Fibroblast of lung (primary cell): ENCODE measurements around the gene UGT1A7.

Experiments used
- CTCF ChIP-seq, 2 donors: IDR thresholded peaks in 1 of 2; conservative IDR thresholded peaks in 1 of 2; 1 replicate in 1 of 2; 2 replicates in 1 of 2; pipeline ENCODE4 v1.5.1; 2011 to 2012; ENCODE audit warnings: low read length in 2 of 2, control low read depth in 1 of 2, inconsistent platforms in 1 of 2, low read depth in 1 of 2, mild to moderate bottlenecking in 1 of 2
- EZH2 ChIP-seq: IDR thresholded peaks from 2 replicates; pipeline ENCODE4 v1.5.1; 2012; ENCODE audit warnings: low read length, control low read depth, mild to moderate bottlenecking; ENCODE audit errors: missing control alignments

GRCh38 chr2:233816771-233817170, 135.1 kb downstream of the UGT1A7 start:
- no peak for TF ChIP-seq CTCF (conservative IDR thresholded peaks at IDR 0.05 in 1 of 2, IDR thresholded peaks at IDR 0.05 in 1 of 2; ENCODE audit: low read depth in 1 of 2, low read length in 2 of 2)
- TF ChIP-seq EZH2, result no peak
